Mammary epithelial cell (primary cell): ENCODE measurements around the gene ITFG2.

Experiments
- EZH2 ChIP-seq: IDR thresholded peaks from 2 replicates; pipeline ENCODE4 v1.6.1; 2012; ENCODE audit warnings: low read length, inconsistent platforms, borderline replicate concordance
- TF ChIP-seq, protein P1 (sequence below), 2 donors: IDR thresholded peaks in 1 of 2; conservative IDR thresholded peaks in 1 of 2; 2 replicates each; pipeline ENCODE4 v1.5.1; 2011 to 2012; ENCODE audit warnings: inconsistent platforms in 2 of 2, low read length in 2 of 2, mild to moderate bottlenecking in 2 of 2, control low read depth in 1 of 2, low read depth in 1 of 2; ENCODE audit not compliant: insufficient read depth in 1 of 2; ENCODE audit errors: extremely low read depth in 1 of 2

DNA sequence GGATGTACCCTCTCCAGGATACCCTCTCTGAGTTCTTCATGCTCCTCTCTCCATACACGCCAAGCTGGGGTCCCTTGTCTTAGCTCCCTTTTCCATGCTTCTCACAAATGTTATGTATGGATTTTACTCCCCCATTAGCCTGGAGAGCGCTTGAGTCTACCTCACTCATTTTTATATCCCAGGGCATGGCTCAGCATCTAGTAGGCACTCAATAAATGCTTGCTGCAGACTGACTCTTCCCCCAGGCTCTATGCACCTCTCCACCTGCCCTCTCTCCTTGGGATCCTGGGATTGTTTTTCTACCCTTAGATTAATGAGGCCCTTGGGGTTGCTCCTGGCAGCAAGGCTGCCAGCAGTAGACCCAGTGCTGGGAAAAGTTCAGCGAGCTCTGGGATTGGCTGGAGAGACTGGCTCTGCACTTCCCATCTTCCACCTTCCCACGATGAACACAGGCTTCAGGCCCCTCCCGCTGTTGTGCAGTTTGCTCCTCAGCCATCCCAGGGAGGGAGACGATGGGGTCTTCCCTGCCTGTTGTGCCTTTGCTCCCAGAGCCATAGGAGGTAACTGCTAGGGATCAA, 20.2 kb downstream of the ITFG2 start:
- TF ChIP-seq, protein P1, sequence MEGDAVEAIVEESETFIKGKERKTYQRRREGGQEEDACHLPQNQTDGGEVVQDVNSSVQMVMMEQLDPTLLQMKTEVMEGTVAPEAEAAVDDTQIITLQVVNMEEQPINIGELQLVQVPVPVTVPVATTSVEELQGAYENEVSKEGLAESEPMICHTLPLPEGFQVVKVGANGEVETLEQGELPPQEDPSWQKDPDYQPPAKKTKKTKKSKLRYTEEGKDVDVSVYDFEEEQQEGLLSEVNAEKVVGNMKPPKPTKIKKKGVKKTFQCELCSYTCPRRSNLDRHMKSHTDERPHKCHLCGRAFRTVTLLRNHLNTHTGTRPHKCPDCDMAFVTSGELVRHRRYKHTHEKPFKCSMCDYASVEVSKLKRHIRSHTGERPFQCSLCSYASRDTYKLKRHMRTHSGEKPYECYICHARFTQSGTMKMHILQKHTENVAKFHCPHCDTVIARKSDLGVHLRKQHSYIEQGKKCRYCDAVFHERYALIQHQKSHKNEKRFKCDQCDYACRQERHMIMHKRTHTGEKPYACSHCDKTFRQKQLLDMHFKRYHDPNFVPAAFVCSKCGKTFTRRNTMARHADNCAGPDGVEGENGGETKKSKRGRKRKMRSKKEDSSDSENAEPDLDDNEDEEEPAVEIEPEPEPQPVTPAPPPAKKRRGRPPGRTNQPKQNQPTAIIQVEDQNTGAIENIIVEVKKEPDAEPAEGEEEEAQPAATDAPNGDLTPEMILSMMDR (conservative IDR thresholded peaks at IDR 0.05 in 1 of 2, IDR thresholded peaks at IDR 0.05 in 1 of 2; ENCODE audit: extremely low read depth in 1 of 2, insufficient read depth in 1 of 2, low read depth in 1 of 2, low read length in 2 of 2): no peak
- TF ChIP-seq EZH2: no peak
